CD14-positive monocyte (primary cell): Measurements from ENCODE around the gene RNF169. TPM values are rescaled to one million over a fixed set of nuclear protein-coding genes. Genes with fewer than 3 reads are reported as not detected.

Source experiments
- DNase-seq, 3 donors: peaks; one replicate each; pipeline ENCODE4 v3.0.0-alpha.2; 2011 to 2022
- H2AFZ ChIP-seq: 2 replicates; pipeline ENCODE4 v1.6.0; 2012; ENCODE audit warnings: mild to moderate bottlenecking, low read depth, low read length, inconsistent platforms; ENCODE audit not compliant: insufficient read depth, poor library complexity, severe bottlenecking
- H3K27ac ChIP-seq, 2 donors: 1 replicate in 1 of 2; 2 replicates in 1 of 2; pipeline ENCODE4 v1.5.1; 2012 to 2013; ENCODE audit warnings: low read length in 2 of 2, control low read depth in 1 of 2, inconsistent platforms in 1 of 2, low read depth in 1 of 2, mild to moderate bottlenecking in 1 of 2
- H3K27me3 ChIP-seq, 2 donors: one replicate each; pipeline versions ENCODE4 v1.6.0 to v1.6.1; 2011 to 2013; ENCODE audit warnings: low read length in 2 of 2; ENCODE audit not compliant: control insufficient read depth in 2 of 2, insufficient read depth in 2 of 2
- H3K36me3 ChIP-seq, 2 donors: replicated peaks in 1 of 2; 1 replicate in 1 of 2; 2 replicates in 1 of 2; pipeline versions ENCODE4 v1.5.1 to v1.6.1; 2012 to 2013; ENCODE audit warnings: low read length in 2 of 2, control low read depth in 1 of 2, inconsistent platforms in 1 of 2, mild to moderate bottlenecking in 1 of 2; ENCODE audit not compliant: insufficient read depth in 2 of 2, control insufficient read depth in 1 of 2
- H3K4me1 ChIP-seq, 2 donors: 1 replicate in 1 of 2; 2 replicates in 1 of 2; pipeline versions ENCODE4 v1.5.1 to v1.6.1; 2012 to 2013; ENCODE audit warnings: low read length in 2 of 2, control low read depth in 1 of 2, inconsistent platforms in 1 of 2, mild to moderate bottlenecking in 1 of 2, moderate library complexity in 1 of 2; ENCODE audit not compliant: insufficient read depth in 2 of 2, control insufficient read depth in 1 of 2
- H3K4me2 ChIP-seq: replicated peaks from 2 replicates; pipeline ENCODE3; 2012; ENCODE audit warnings: low read length, moderate library complexity, mild to moderate bottlenecking; ENCODE audit not compliant: poor library complexity, severe bottlenecking; ENCODE audit errors: extremely low read depth
- H3K4me3 ChIP-seq, 3 experiments: fragments of 200-600 bp in 1 of 3; sonication (generic) in 1 of 3; replicated peaks in 1 of 3; 1 replicate in 2 of 3; 2 replicates in 1 of 3; pipeline ENCODE4 v1.5.1; 2011 to 2013; ENCODE audit warnings: low read length in 3 of 3, mild to moderate bottlenecking in 3 of 3, control low read depth in 2 of 3, low read depth in 2 of 3, inconsistent platforms in 1 of 3, moderate library complexity in 1 of 3
- H3K79me2 ChIP-seq: 2 replicates; pipeline ENCODE4 v1.6.0; 2012; ENCODE audit warnings: mild to moderate bottlenecking, control low read depth, inconsistent platforms, low read length, moderate library complexity; ENCODE audit not compliant: insufficient read depth
- H3K9ac ChIP-seq: 2 replicates; pipeline ENCODE4 v1.6.0; 2017; ENCODE audit warnings: low read length, mild to moderate bottlenecking; ENCODE audit not compliant: insufficient read depth, poor library complexity, severe bottlenecking
- H3K9me3 ChIP-seq, 2 donors: replicated peaks in 1 of 2; 1 replicate in 1 of 2; 2 replicates in 1 of 2; pipeline versions ENCODE4 v1.5.1 to v1.6.1; 2012 to 2013; ENCODE audit warnings: low read length in 2 of 2, control low read depth in 1 of 2; ENCODE audit not compliant: control insufficient read depth in 1 of 2, insufficient read depth in 1 of 2
- H4K20me1 ChIP-seq: 2 replicates; pipeline ENCODE4 v1.6.0; 2012; ENCODE audit warnings: mild to moderate bottlenecking, low read length, control low read depth, moderate library complexity; ENCODE audit not compliant: insufficient read depth
- H3K27ac Mint-ChIP-seq, 7 donors: one replicate each; pipeline ENCODE4 v1.8.0; 2020; ENCODE audit warnings: mild to moderate bottlenecking in 7 of 7, mixed read lengths in 7 of 7, moderate library complexity in 6 of 7, inconsistent platforms in 2 of 7
- H3K27me3 Mint-ChIP-seq, 3 donors: one replicate each; pipeline ENCODE4 v1.8.0; 2021 to 2022; ENCODE audit warnings: low read depth in 3 of 3, mild to moderate bottlenecking in 3 of 3, mixed read lengths in 3 of 3, moderate library complexity in 3 of 3, inconsistent platforms in 1 of 3
- H3K36me3 Mint-ChIP-seq, 2 donors: one replicate each; pipeline ENCODE4 v1.8.0; 2020; ENCODE audit warnings: mixed read lengths in 2 of 2, inconsistent platforms in 1 of 2, mild to moderate bottlenecking in 1 of 2
- H3K4me1 Mint-ChIP-seq: one replicate; pipeline ENCODE4 v1.8.0; 2020; ENCODE audit warnings: mild to moderate bottlenecking, mixed read lengths
- H3K4me3 Mint-ChIP-seq, 2 donors: one replicate each; pipeline ENCODE4 v1.8.0; 2020; ENCODE audit warnings: mild to moderate bottlenecking in 2 of 2, mixed read lengths in 2 of 2, moderate library complexity in 1 of 2
- H3K9me3 Mint-ChIP-seq, 7 donors: one replicate each; pipeline ENCODE4 v1.8.0; 2020 to 2022; ENCODE audit warnings: mixed read lengths in 7 of 7, mild to moderate bottlenecking in 6 of 7, moderate library complexity in 6 of 7, inconsistent platforms in 2 of 7
- CTCF ChIP-seq: fragments of 200-600 bp; IDR thresholded peaks from one replicate; pipeline ENCODE4 v1.8.0; 2022; ENCODE audit warnings: antibody characterized with exemption, mild to moderate bottlenecking
- WGBS: methylation state at CpG from one replicate; pipeline ENCODE4 v1.1.5; 2013; ENCODE audit warnings: missing lambda C conversion rate; ENCODE audit not compliant: insufficient coverage; 5-methylcytosine and 5-hydroxymethylcytosine counted together
- intact Hi-C, 2 donors: fragments of 100-400 bp; cut with micrococcal nuclease; formaldehyde crosslinking; loops; one replicate each; pipeline versions ENCODE4 v1.15.0 to v1.15.1; 2023
- polyA plus RNA-seq, 3 donors: library from polyadenylated mRNA; depleted of rRNA in 1 of 3; unstranded in 2 of 3; stranded (reverse) in 1 of 3; fragments of 300-500 nt in 2 of 3; fragments of >200 nt in 1 of 3; fragmentation: Illumina TruSeq in 2 of 3; gene quantifications; 1 replicate in 2 of 3; 2 replicates in 1 of 3; pipeline ENCODE4 v1.2.3, GENCODE V29; 2012 to 2021

The RNF169 gene
- polyA plus RNA-seq, 3 donors, result 1.4 to 16.2 (median 2.0) TPM

DNA sequence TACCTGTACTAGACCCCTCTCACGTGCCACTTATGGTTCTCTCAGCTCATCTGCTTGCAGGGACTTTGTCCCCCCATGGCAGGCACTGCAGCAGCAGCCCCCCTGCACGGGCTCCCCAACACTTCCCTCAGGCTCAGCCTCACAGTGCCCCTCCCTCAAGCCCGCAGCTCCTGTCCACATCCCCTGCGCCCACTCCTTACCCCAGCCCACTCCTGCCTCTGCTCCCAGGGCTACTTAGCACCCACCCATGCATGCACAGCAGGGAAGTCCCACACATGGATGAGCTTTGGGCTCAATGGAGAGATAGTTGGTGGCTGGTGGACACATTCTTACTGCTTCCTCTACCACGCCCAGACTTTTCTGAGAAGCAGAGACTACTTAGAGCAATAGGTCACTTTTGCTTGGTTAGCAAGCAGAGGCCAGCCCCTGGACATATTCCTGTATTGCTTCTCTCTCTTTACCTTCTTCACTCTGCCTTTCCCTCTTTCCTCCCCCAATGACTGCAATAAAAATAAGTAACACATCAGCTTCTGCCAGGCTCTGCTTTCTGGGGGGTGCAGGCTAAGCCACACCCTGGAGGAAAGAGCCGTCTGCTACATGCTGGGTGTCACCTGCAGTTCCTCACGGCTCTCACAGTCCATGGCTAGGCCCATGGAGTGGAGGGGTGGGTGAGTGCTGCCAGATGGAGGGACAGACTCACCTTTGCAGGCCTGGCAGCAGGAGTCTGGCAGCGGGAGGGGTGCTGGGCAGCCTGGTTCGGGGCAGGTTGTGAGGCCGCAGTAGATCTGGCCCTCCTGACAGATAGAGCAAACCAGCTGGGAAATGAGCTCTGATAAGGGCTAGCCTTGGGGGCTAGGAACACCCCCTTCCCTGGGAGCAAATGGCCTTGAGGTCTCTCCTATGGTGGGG is 40.8 kb upstream of the RNF169 start:
- Mint-ChIP-seq H3K4me1 (no peaks in the 10 kb centered on the region), H3K4me3 (no peak overlapping the region), H3K27ac (no peak overlapping the region), H3K36me3 (no peaks in the 10 kb centered on the region), H3K27me3 (peaks cover 0 to 2% (median 1%) of the 10 kb centered on the region in 3 donors), H3K9me3 (no peaks in the 10 kb centered on the region)
- Histone ChIP-seq H4K20me1 (no peaks in the 10 kb centered on the region), H3K27me3 (no peaks in the 10 kb centered on the region), H3K4me2 (no peak overlapping the region), H3K9ac (no peak overlapping the region), H3K27ac (no peak overlapping the region), H3K4me1 (no peaks in the 10 kb centered on the region), H3K4me3 (no peak overlapping the region), H2AFZ (no peak overlapping the region), H3K36me3 (no peaks in the 10 kb centered on the region), H3K9me3 (no peaks in the 10 kb centered on the region), H3K79me2 (no peaks in the 10 kb centered on the region)
- no peak for TF ChIP-seq CTCF
- WGBS, result 89% methylated on average over 10 of the region's 10 CpGs
- no peak for DNase-seq
- intact Hi-C loops, result no loop called here

GRCh38 chr11:74709175-74709574 is 39.5 kb upstream of the RNF169 start:
- no peaks in the 10 kb centered on the region for H3K36me3 ChIP-seq
- H3K27ac ChIP-seq, result no peak overlapping the region
- no peaks in the 10 kb centered on the region for H3K9me3 Mint-ChIP-seq
- no peaks in the 10 kb centered on the region for H3K4me1 ChIP-seq
- WGBS, result 71% methylated on average over 1 of the region's 3 CpGs
- no peak overlapping the region for H2AFZ ChIP-seq
- TF ChIP-seq CTCF, result no peak
- H3K9me3 ChIP-seq, result no peaks in the 10 kb centered on the region
- no peaks in the 10 kb centered on the region for H3K4me1 Mint-ChIP-seq
- no peak for DNase-seq
- H4K20me1 ChIP-seq, result no peaks in the 10 kb centered on the region
- H3K4me3 ChIP-seq, result no peak overlapping the region
- no peak overlapping the region for H3K27ac Mint-ChIP-seq
- no peak overlapping the region for H3K4me3 Mint-ChIP-seq
- no peaks in the 10 kb centered on the region for H3K79me2 ChIP-seq
- no peaks in the 10 kb centered on the region for H3K27me3 ChIP-seq
- intact Hi-C loops, result no loop called here
- H3K4me2 ChIP-seq, result no peak overlapping the region
- peaks cover 0 to 2% (median 1%) of the 10 kb centered on the region in 3 donors for H3K27me3 Mint-ChIP-seq
- no peaks in the 10 kb centered on the region for H3K36me3 Mint-ChIP-seq
- no peak overlapping the region for H3K9ac ChIP-seq
